SJCRH30 (cell line): ENCODE measurements around the gene HELZ2. TPM values are rescaled to one million over a fixed set of nuclear protein-coding genes. Genes with fewer than 3 reads are reported as not detected.
"Not testable (repeated sequence)": the region's sequence is repeated elsewhere in the genome, so short reads cannot be mapped to it uniquely, and the experiment has no call there.

Experiments
- DNase-seq, 2 experiments: peaks; one replicate each; pipeline ENCODE4 v3.0.0-alpha.2; 2015 to 2020
- H3K27ac ChIP-seq: fragments of 250-450 bp; sonication (Bioruptor Pico); 2 replicates; pipeline ENCODE4 v1.5.1; 2020; ENCODE audit warnings: mild to moderate bottlenecking, moderate library complexity
- H3K27me3 ChIP-seq: fragments of 250-450 bp; sonication (Bioruptor Pico); 2 replicates; pipeline ENCODE4 v1.5.1; 2020; ENCODE audit warnings: mild to moderate bottlenecking, moderate library complexity
- H3K36me3 ChIP-seq: fragments of 250-450 bp; sonication (Bioruptor Pico); 2 replicates; pipeline ENCODE4 v1.5.1; 2020; ENCODE audit warnings: mild to moderate bottlenecking, moderate library complexity
- H3K4me1 ChIP-seq: fragments of 250-450 bp; sonication (Bioruptor Pico); 2 replicates; pipeline ENCODE4 v1.5.1; 2020; ENCODE audit warnings: mild to moderate bottlenecking, moderate library complexity
- H3K4me3 ChIP-seq: fragments of 250-450 bp; sonication (Bioruptor Pico); 2 replicates; pipeline ENCODE4 v1.5.1; 2020; ENCODE audit warnings: mild to moderate bottlenecking, moderate library complexity
- H3K9me3 ChIP-seq: fragments of 250-450 bp; sonication (Bioruptor Pico); replicated peaks from 2 replicates; pipeline ENCODE4 v1.5.1; 2020; ENCODE audit warnings: mild to moderate bottlenecking, moderate library complexity
- total RNA-seq: library from RNA; depleted of rRNA; stranded (reverse); fragments of >200 nt; shearing (Covaris generic); gene quantifications from 2 replicates; pipeline ENCODE4 v1.2.3, GENCODE V29; 2014

HELZ2 gene
- total RNA-seq, 1 experiment from 2014 or later, result 5.7 TPM

- DNase-seq, result peak; percentile 54
- peaks cover 51% of the 10 kb centered on the region for H3K27me3 ChIP-seq
- H3K4me3 ChIP-seq, result no peak overlapping the region
- H3K9me3 ChIP-seq, result no peaks in the 10 kb centered on the region
- peaks cover 5% of the 10 kb centered on the region; the same call in 1 of the 2 replicates for H3K4me1 ChIP-seq
- H3K36me3 ChIP-seq, result no peaks in the 10 kb centered on the region
- no peak overlapping the region for H3K27ac ChIP-seq
These were observed 3.4 kb upstream of the HELZ2 start for GRCh38 chr20:63577317-63577894.

DNA sequence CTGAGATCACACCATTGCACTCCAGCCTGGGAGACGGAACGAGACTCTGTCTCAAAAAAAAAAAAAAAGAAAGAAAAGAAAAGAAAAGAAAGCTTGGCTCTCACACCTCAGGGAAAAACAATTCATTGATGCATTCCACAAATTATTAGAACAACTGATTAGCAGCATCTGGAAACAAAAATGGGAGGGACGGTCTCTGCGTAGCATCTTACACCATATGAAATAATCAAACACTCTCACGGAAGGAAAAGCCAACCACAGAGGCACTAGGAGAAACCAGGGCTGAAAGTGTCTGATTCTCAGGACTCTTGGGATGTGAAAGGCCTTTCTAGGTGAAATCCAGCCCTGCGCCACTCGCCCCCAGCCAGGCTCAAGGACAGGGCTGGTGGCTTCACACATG lies 2.3 kb upstream of the HELZ2 start:
- Histone ChIP-seq H3K9me3 (no peaks in the 10 kb centered on the region), H3K4me3 (no peak overlapping the region), H3K4me1 (peaks cover 5% of the 10 kb centered on the region; the same call in 1 of the 2 replicates), H3K27ac (no peak overlapping the region), H3K27me3 (peaks cover 48% of the 10 kb centered on the region), H3K36me3 (no peaks in the 10 kb centered on the region)
- no peak for DNase-seq

DNA sequence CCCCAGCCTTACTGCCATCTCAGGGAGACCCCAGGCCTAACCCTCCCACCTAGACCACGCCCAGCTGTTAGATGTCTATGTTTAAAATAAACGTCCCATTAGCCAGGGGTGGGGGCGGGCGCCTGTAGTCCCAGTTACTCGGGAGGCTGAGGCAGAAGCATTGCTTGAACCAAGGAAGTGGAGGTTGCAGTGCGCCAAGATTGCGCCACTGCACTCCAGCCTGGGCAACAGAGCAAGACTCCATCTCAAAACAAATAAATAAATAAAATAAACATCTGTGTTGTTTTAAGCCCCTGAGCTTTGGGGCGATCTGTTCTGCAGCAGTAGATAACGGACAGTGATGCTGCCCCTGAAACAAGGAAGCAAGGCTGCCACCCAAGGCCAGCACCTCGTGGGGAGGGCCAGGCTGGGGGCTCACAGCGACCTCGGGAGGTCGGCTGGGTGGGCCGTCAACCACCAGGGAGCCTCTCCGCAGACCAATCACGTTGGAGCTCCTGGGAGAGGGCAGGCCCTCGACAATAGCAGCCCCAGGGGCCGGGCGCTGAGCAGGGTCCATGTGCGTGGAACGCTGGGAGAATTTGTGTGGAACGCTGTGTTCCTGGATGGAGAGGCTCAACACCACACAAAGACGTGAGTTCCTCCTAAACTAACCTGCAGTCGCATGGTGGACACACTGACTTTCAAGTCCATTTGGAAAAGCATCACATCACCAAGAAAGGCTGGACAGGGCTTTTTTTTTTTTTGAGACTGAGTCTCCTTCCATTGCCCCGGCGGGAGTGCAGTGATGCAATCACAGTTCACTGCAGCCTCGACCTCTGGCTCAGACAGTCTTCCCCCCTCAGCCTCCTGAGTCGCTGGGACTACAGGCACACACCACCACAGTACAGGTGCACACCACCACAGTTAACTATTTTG lies 1.0 kb upstream of the HELZ2 start:
- H3K36me3 ChIP-seq, result no peaks in the 10 kb centered on the region
- peaks cover 5% of the 10 kb centered on the region; the same call in 1 of the 2 replicates for H3K4me1 ChIP-seq
- H3K27me3 ChIP-seq, result peaks cover 40% of the 10 kb centered on the region
- no peak for DNase-seq
- no peak overlapping the region for H3K27ac ChIP-seq
- no peak overlapping the region for H3K4me3 ChIP-seq
- no peaks in the 10 kb centered on the region for H3K9me3 ChIP-seq

DNA sequence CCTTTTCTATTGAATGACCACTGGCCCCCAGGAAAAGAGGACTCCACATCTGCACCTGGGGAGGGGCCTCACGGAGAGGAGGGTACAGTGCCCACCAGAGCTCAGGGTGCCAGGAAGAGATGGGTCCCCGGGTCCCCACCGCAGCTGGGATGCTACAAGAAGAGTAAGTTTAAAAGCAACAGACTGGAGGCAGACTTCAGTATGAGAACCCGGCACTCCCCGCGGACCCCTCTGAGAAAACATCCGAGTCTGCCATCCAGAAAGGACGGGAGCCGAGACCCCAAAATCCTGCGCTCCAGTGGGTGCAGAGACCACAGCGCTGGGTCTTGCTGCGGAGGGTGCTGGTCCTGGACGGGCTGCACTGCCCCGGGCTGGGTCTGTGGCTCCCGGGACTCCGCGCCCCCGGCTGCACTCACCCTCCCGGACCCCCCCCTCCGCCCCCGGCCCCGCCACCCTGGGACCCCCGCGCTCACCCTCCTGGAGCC lies 350 bp downstream of the HELZ2 start:
- Histone ChIP-seq H3K9me3 (no peaks in the 10 kb centered on the region), H3K4me1 (peaks cover 5% of the 10 kb centered on the region; the same call in 1 of the 2 replicates), H3K27me3 (peaks cover 33% of the 10 kb centered on the region), H3K4me3 (peak overlapping the region; percentile 50), H3K27ac (no peak overlapping the region), H3K36me3 (no peaks in the 10 kb centered on the region)
- no peak for DNase-seq

GRCh38 chr20:63572788-63573646 lies 1.0 kb downstream of the HELZ2 start:
- H3K4me1 ChIP-seq, result peaks cover 5% of the 10 kb centered on the region; the same call in 1 of the 2 replicates
- no peak for DNase-seq
- H3K9me3 ChIP-seq, result no peaks in the 10 kb centered on the region
- H3K27me3 ChIP-seq, result peaks cover 33% of the 10 kb centered on the region
- peak overlapping the region; percentile 50 for H3K4me3 ChIP-seq
- H3K27ac ChIP-seq, result no peak overlapping the region
- H3K36me3 ChIP-seq, result no peaks in the 10 kb centered on the region

- Histone ChIP-seq H3K27ac (no peak overlapping the region), H3K4me3 (no peak overlapping the region)
- no peak for DNase-seq
These were observed 1.8 kb downstream of the HELZ2 start for GRCh38 chr20:63572071-63572787.

GRCh38 chr20:63571087-63571478 lies 3.0 kb downstream of the HELZ2 start:
- H3K9me3 ChIP-seq, H3K36me3 ChIP-seq, H3K27ac ChIP-seq, DNase-seq, H3K4me1 ChIP-seq, H3K4me3 ChIP-seq: not testable (repeated sequence)
- peaks cover 20% of the 10 kb centered on the region for H3K27me3 ChIP-seq

More at GRCh38 chr20:63572071-63572787, 1.8 kb downstream of the HELZ2 start:
- Histone ChIP-seq H3K4me1 (peaks cover 5% of the 10 kb centered on the region; the same call in 1 of the 2 replicates), H3K36me3 (no peaks in the 10 kb centered on the region), H3K9me3 (no peaks in the 10 kb centered on the region), H3K27me3 (peaks cover 28% of the 10 kb centered on the region)

DNA sequence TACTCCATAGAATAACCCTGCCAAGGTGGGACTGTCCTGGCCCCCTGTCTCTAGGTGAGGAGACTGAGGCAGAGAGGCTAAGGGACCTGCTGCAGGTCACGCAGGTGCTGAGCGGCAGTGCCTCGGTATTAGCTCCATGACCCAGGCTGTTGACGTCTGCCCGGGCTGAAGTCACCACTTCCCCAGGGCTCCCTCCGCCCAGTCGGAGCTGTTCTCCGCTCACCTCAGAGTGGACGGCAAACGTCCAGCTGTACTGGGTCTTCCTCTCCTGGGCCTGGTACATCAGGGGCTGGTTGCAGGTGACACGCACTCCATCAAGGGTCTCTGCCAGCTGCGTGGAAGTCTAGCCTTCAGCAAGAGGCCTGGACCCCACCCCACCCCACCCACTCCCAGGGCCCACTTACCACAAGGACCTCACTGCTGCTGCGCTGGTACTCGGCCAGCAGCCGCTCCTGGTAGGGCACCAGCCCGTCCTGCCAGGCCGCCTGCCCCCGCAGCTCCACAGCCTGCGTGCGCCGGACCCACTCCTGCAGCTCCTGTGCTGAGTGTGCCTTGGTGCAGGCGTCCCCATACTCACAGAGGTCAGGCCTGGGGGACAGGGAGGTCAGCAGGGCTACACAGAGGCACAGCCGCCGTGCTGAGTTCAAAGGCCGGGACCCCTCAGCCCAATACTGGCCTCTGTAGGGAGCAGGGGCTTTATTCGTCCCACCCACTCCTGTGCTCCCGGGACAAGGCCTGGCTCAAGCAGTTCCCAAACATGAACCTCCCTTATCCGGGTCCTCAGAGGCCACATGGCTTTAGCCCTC lies 3.6 kb downstream of the HELZ2 start:
- no peak overlapping the region for H3K4me3 ChIP-seq
- no peak overlapping the region for H3K27ac ChIP-seq
- H3K27me3 ChIP-seq, result peaks cover 15% of the 10 kb centered on the region; the same call in 1 of the 2 replicates
- H3K36me3 ChIP-seq, result no peaks in the 10 kb centered on the region
- DNase-seq, result no peak
- H3K4me1 ChIP-seq, result peaks cover 5% of the 10 kb centered on the region; the same call in 1 of the 2 replicates
- H3K9me3 ChIP-seq, result no peaks in the 10 kb centered on the region

GRCh38 chr20:63568986-63569949 lies 4.8 kb downstream of the HELZ2 start:
- H3K9me3 ChIP-seq, result no peaks in the 10 kb centered on the region
- no peak overlapping the region for H3K27ac ChIP-seq
- H3K4me1 ChIP-seq, result peaks cover under 1% of the 10 kb centered on the region; the same call in 1 of the 2 replicates
- no peaks in the 10 kb centered on the region for H3K36me3 ChIP-seq
- peaks cover 8% of the 10 kb centered on the region; the same call in 1 of the 2 replicates for H3K27me3 ChIP-seq
- H3K4me3 ChIP-seq, result no peak overlapping the region
- peak; percentile 71 to 77 for DNase-seq

- no peak for DNase-seq
- H3K4me1 ChIP-seq, result no peaks in the 10 kb centered on the region; the same call in 1 of the 2 replicates
- no peaks in the 10 kb centered on the region for H3K36me3 ChIP-seq
- H3K27me3 ChIP-seq, result peaks cover 6% of the 10 kb centered on the region; the same call in 1 of the 2 replicates
- H3K27ac ChIP-seq, result no peak overlapping the region
- H3K9me3 ChIP-seq, result no peaks in the 10 kb centered on the region
- H3K4me3 ChIP-seq, result no peak overlapping the region
These were observed 5.7 kb downstream of the HELZ2 start for GRCh38 chr20:63568170-63568981.

GRCh38 chr20:63567386-63568169 lies 6.5 kb downstream of the HELZ2 start:
- H3K4me1 ChIP-seq, result no peaks in the 10 kb centered on the region; the same call in 1 of the 2 replicates
- no peaks in the 10 kb centered on the region for H3K9me3 ChIP-seq
- no peaks in the 10 kb centered on the region for H3K36me3 ChIP-seq
- H3K27ac ChIP-seq, result no peak overlapping the region
- no peak for DNase-seq
- H3K4me3 ChIP-seq, result no peak overlapping the region
- H3K27me3 ChIP-seq, result no peaks in the 10 kb centered on the region
